NCI-H82 (cell line): Measurements from ENCODE around the gene TMEM59.
"Not testable (repeated sequence)": the region's sequence is repeated elsewhere in the genome, so short reads cannot be mapped to it uniquely, and the experiment has no call there.

Source experiments
- DNase-seq: peaks from one replicate; lab custom pipeline; 2025; lab: John Stamatoyannopoulos, UW

TMEM59 gene

GRCh38 chr1:54053745-54054437 lies 887 bp upstream of the TMEM59 start:
- peak; percentile 90 for DNase-seq

GRCh38 chr1:54052431-54052933 lies 522 bp downstream of the TMEM59 start:
- DNase-seq: peak; percentile 74

- DNase-seq: peak; percentile 34
Observed at GRCh38 chr1:54051933-54052430, 1.0 kb downstream of the TMEM59 start.

- not testable (repeated sequence) for DNase-seq
Observed at GRCh38 chr1:54050435-54050834, 2.6 kb downstream of the TMEM59 start.

- no peak for DNase-seq
Observed at GRCh38 chr1:54047384-54048305, 5.4 kb downstream of the TMEM59 start.

GRCh38 chr1:54046671-54047383 lies 6.2 kb downstream of the TMEM59 start:
- no peak for DNase-seq

GRCh38 chr1:54045496-54045895 lies 7.5 kb downstream of the TMEM59 start:
- DNase-seq: no peak

GRCh38 chr1:54041806-54042205 lies 11.2 kb downstream of the TMEM59 start:
- no peak for DNase-seq

GRCh38 chr1:54037476-54037875 lies 15.5 kb downstream of the TMEM59 start:
- no peak for DNase-seq

- no peak for DNase-seq
Observed at GRCh38 chr1:54028306-54029251, 24.4 kb downstream of the TMEM59 start.

GRCh38 chr1:54027848-54028247 lies 25.2 kb downstream of the TMEM59 start:
- DNase-seq: no peak

GRCh38 chr1:54024811-54025210 lies 28.2 kb downstream of the TMEM59 start:
- not testable (repeated sequence) for DNase-seq

- no peak for DNase-seq
Observed at GRCh38 chr1:54024358-54024757, 28.6 kb downstream of the TMEM59 start.

GRCh38 chr1:54019562-54020176 lies 33.3 kb downstream of the TMEM59 start:
- DNase-seq: peak; percentile 21

GRCh38 chr1:54018635-54019034 lies 34.4 kb downstream of the TMEM59 start:
- DNase-seq: no peak

GRCh38 chr1:54017979-54018378 lies 35.0 kb downstream of the TMEM59 start, which contains the start of gene LDLRAD1:
LDLRAD1 (minus strand) TSS chr1:54018186; CDS start chr1:54018112, 74 bp downstream.
- no peak for DNase-seq

- DNase-seq: peak; percentile 31
Observed at GRCh38 chr1:54016343-54017282, 36.4 kb downstream of the TMEM59 start.

GRCh38 chr1:54014009-54014629 lies 38.9 kb downstream of the TMEM59 start:
- DNase-seq: no peak
